ENCODE results near the gene CORO1A. TPM values are rescaled to one million over a fixed set of nuclear protein-coding genes. Genes with fewer than 3 reads are reported as not detected.
"Not testable (repeated sequence)": the region's sequence is repeated elsewhere in the genome, so short reads cannot be mapped to it uniquely, and the experiment has no call there.

The CORO1A gene
- total RNA-seq, 1 donor from 2014 or later: 10.6 TPM

DNA sequence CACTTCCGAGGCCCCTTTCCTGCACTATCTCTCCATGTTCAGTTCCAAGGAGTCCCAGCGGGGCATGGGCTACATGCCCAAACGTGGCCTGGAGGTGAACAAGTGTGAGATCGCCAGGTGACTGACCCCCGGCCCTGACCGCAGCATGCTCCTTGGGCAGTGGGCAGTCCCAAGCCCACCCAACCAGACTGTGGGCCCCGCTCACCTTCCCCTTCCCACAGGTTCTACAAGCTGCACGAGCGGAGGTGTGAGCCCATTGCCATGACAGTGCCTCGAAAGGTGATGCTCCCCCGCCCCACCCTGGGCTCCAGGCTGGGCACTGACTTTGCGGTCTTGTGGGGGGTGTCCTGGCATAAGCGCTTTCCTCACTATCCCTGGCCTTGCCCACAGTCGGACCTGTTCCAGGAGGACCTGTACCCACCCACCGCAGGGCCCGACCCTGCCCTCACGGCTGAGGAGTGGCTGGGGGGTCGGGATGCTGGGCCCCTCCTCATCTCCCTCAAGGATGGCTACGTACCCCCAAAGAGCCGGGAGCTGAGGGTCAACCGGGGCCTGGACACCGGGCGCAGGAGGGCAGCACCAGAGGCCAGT lies 4.7 kb downstream of the CORO1A start:
- Mint-ChIP-seq H3K9me3 (no peaks in the 10 kb centered on the region), H3K4me3 (no peak overlapping the region), H3K4me1 (peaks cover 9% of the 10 kb centered on the region), H3K27me3 (ENCODE audit: insufficient read depth, low read depth) (peaks cover 4% of the 10 kb centered on the region), H3K36me3 (no peaks in the 10 kb centered on the region), H3K27ac (no peak overlapping the region)
- no peak for DNase-seq (ENCODE audit: low spot score)
- H3K9ac ChIP-seq: no peak overlapping the region
- peaks cover 14% of the 10 kb centered on the region for H3K27me3 ChIP-seq
- H3K4me3 ChIP-seq: no peak overlapping the region
- H3K4me1 ChIP-seq: peaks cover 2% of the 10 kb centered on the region
- no peaks in the 10 kb centered on the region for H3F3A ChIP-seq (ENCODE audit: low read depth)
- H3K9me3 ChIP-seq (ENCODE audit: low read depth): no peaks in the 10 kb centered on the region
- H3K4me2 ChIP-seq: no peak overlapping the region
- H2AFZ ChIP-seq (replicated peaks): no peak overlapping the region
- no peak overlapping the region for H3K27ac ChIP-seq
- no peaks in the 10 kb centered on the region for H3K79me2 ChIP-seq (ENCODE audit: low read depth)
- H4K20me1 ChIP-seq (ENCODE audit: low read depth): peaks cover 9% of the 10 kb centered on the region
- H3K36me3 ChIP-seq: no peaks in the 10 kb centered on the region
- TF ChIP-seq, protein P1, sequence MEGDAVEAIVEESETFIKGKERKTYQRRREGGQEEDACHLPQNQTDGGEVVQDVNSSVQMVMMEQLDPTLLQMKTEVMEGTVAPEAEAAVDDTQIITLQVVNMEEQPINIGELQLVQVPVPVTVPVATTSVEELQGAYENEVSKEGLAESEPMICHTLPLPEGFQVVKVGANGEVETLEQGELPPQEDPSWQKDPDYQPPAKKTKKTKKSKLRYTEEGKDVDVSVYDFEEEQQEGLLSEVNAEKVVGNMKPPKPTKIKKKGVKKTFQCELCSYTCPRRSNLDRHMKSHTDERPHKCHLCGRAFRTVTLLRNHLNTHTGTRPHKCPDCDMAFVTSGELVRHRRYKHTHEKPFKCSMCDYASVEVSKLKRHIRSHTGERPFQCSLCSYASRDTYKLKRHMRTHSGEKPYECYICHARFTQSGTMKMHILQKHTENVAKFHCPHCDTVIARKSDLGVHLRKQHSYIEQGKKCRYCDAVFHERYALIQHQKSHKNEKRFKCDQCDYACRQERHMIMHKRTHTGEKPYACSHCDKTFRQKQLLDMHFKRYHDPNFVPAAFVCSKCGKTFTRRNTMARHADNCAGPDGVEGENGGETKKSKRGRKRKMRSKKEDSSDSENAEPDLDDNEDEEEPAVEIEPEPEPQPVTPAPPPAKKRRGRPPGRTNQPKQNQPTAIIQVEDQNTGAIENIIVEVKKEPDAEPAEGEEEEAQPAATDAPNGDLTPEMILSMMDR (IDR thresholded peaks at IDR 0.05): no peak
- TF ChIP-seq EZH2 (IDR thresholded peaks at IDR 0.05): no peak
- TF ChIP-seq EZH2phosphoT487 (IDR thresholded peaks at IDR 0.05): no peak

GRCh38 chr16:30191158-30191557 lies 7.8 kb downstream of the CORO1A start:
- H3K9me3 ChIP-seq (ENCODE audit: low read depth); H3K36me3 ChIP-seq; H3K9ac ChIP-seq; DNase-seq (ENCODE audit: low spot score); H3K27me3 Mint-ChIP-seq (ENCODE audit: insufficient read depth, low read depth); H2AFZ ChIP-seq (replicated peaks); H3K4me1 ChIP-seq; H3F3A ChIP-seq (ENCODE audit: low read depth); H3K4me3 ChIP-seq; H4K20me1 ChIP-seq (ENCODE audit: low read depth); H3K9me3 Mint-ChIP-seq; H3K4me3 Mint-ChIP-seq; H3K27ac Mint-ChIP-seq; H3K79me2 ChIP-seq (ENCODE audit: low read depth); H3K36me3 Mint-ChIP-seq; H3K27ac ChIP-seq; H3K4me1 Mint-ChIP-seq; H3K4me2 ChIP-seq; H3K27me3 ChIP-seq: not testable (repeated sequence)

- H3K4me3 ChIP-seq; H2AFZ ChIP-seq (replicated peaks); H3K27me3 ChIP-seq; H3K36me3 Mint-ChIP-seq; H4K20me1 ChIP-seq (ENCODE audit: low read depth); H3K9ac ChIP-seq; DNase-seq (ENCODE audit: low spot score); H3K9me3 Mint-ChIP-seq; H3K4me2 ChIP-seq; H3F3A ChIP-seq (ENCODE audit: low read depth); H3K27me3 Mint-ChIP-seq (ENCODE audit: insufficient read depth, low read depth); H3K4me3 Mint-ChIP-seq; H3K9me3 ChIP-seq (ENCODE audit: low read depth); H3K4me1 Mint-ChIP-seq; H3K79me2 ChIP-seq (ENCODE audit: low read depth); H3K27ac Mint-ChIP-seq; H3K27ac ChIP-seq; H3K4me1 ChIP-seq; H3K36me3 ChIP-seq: not testable (repeated sequence)
These were observed 9.7 kb downstream of the CORO1A start for GRCh38 chr16:30193098-30193497.

DNA sequence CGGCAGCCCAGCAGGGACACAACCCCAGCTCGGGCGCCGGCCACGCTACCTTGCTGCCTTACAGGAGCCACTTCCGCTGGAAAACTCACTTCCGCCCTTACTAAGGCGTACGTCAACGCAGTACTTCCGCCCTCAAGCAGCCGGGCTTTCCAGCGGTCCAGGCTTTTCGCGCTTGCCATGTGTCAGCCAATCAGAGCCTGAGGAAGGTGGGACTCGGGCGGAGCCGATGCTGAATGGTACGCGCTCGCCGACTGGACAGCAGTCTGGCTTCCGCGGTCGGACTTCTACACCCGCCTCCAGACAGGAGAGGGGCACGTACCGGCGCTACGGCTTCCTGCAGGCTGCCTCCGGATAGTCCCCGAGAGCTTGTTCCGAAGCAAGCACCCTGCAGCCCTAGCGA lies 10.2 kb downstream of the CORO1A start, which contains the start of the genes BOLA2B and SLX1A:
BOLA2B (minus strand) TSS at position 52 of the 400 bp plus-strand sequence. CDS start 71 bp downstream, outside the sequence.
SLX1A (plus strand) TSS at position 261 of the 400 bp plus-strand sequence. CDS start 210 bp downstream, outside the sequence.
- H3K4me2 ChIP-seq: peak within 1 kb of the TSS; percentile 81

GRCh38 chr16:30194172-30194925 lies 10.9 kb downstream of the CORO1A start:
- H3K4me3 Mint-ChIP-seq; H3K27me3 ChIP-seq; H3F3A ChIP-seq (ENCODE audit: low read depth); H3K9me3 ChIP-seq (ENCODE audit: low read depth); DNase-seq (ENCODE audit: low spot score); H4K20me1 ChIP-seq (ENCODE audit: low read depth); H3K9me3 Mint-ChIP-seq; H3K9ac ChIP-seq; H3K27ac Mint-ChIP-seq; H3K36me3 ChIP-seq; H3K79me2 ChIP-seq (ENCODE audit: low read depth); H3K4me1 ChIP-seq; H2AFZ ChIP-seq (replicated peaks); H3K27me3 Mint-ChIP-seq (ENCODE audit: insufficient read depth, low read depth); H3K36me3 Mint-ChIP-seq; H3K27ac ChIP-seq; H3K4me1 Mint-ChIP-seq: not testable (repeated sequence)
- peak overlapping the region; percentile 49 for H3K4me3 ChIP-seq
- peak overlapping the region; percentile 81 for H3K4me2 ChIP-seq

More for the DNA sequence above, 10.2 kb downstream of the CORO1A start, which contains the start of the genes BOLA2B and SLX1A:
- H3K9me3 Mint-ChIP-seq; H3K27me3 Mint-ChIP-seq (ENCODE audit: insufficient read depth, low read depth); H3K4me1 ChIP-seq; H2AFZ ChIP-seq (replicated peaks); H3K36me3 ChIP-seq; H3K27me3 ChIP-seq; H3K27ac Mint-ChIP-seq; H4K20me1 ChIP-seq (ENCODE audit: low read depth); H3K36me3 Mint-ChIP-seq; H3K4me1 Mint-ChIP-seq; DNase-seq (ENCODE audit: low spot score); H3K9ac ChIP-seq; H3K4me3 Mint-ChIP-seq; H3F3A ChIP-seq (ENCODE audit: low read depth); H3K9me3 ChIP-seq (ENCODE audit: low read depth); H3K27ac ChIP-seq; H3K79me2 ChIP-seq (ENCODE audit: low read depth): not testable (repeated sequence)
- peak within 1 kb of the TSS; percentile 49 for H3K4me3 ChIP-seq

- DNase-seq (ENCODE audit: low spot score); H3K27ac ChIP-seq; H3K4me3 Mint-ChIP-seq; H3K4me1 Mint-ChIP-seq; H3K27me3 Mint-ChIP-seq (ENCODE audit: insufficient read depth, low read depth); H3K9me3 Mint-ChIP-seq; H3K9ac ChIP-seq; H3K36me3 ChIP-seq; H3F3A ChIP-seq (ENCODE audit: low read depth); H2AFZ ChIP-seq (replicated peaks); H3K27me3 ChIP-seq; H3K9me3 ChIP-seq (ENCODE audit: low read depth); H3K36me3 Mint-ChIP-seq; H3K79me2 ChIP-seq (ENCODE audit: low read depth); H3K4me3 ChIP-seq; H3K4me1 ChIP-seq; H3K4me2 ChIP-seq; H3K27ac Mint-ChIP-seq; H4K20me1 ChIP-seq (ENCODE audit: low read depth): not testable (repeated sequence)
These were observed 13.6 kb downstream of the CORO1A start for GRCh38 chr16:30197001-30197400.

DNA sequence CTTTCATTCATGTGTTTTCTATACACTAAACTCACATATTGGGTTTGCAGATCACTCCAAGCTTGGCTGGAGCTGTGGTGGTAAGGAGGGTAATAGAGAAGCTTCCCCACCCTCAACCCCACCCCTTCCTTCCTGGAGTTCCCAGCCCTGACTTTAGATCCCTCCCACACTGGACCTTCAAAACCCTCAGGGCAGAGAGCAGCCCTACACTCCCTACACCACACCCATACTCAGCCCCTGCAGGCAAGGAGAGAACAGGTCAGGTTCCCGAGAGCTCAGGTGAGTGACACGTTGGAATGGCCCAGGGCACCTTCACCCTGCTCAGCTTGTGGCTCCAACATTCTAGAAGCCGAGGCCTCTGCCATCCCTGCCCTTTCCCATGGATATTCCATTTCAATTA lies 15.6 kb downstream of the CORO1A start, which contains the start of gene SULT1A3:
SULT1A3 (plus strand) TSS at position 207 of the 400 bp plus-strand sequence. CDS start 1,474 bp downstream, outside the sequence.
- not testable (repeated sequence) for H3K4me3 Mint-ChIP-seq; H3K27ac ChIP-seq; H4K20me1 ChIP-seq (ENCODE audit: low read depth); H3F3A ChIP-seq (ENCODE audit: low read depth); DNase-seq (ENCODE audit: low spot score); H2AFZ ChIP-seq (replicated peaks); H3K36me3 Mint-ChIP-seq; H3K4me1 ChIP-seq; H3K4me3 ChIP-seq; H3K9me3 ChIP-seq (ENCODE audit: low read depth); H3K9me3 Mint-ChIP-seq; H3K36me3 ChIP-seq; H3K27me3 ChIP-seq; H3K4me1 Mint-ChIP-seq; H3K27me3 Mint-ChIP-seq (ENCODE audit: insufficient read depth, low read depth); H3K27ac Mint-ChIP-seq; H3K9ac ChIP-seq; H3K4me2 ChIP-seq; H3K79me2 ChIP-seq (ENCODE audit: low read depth)
